Tibial nerve (tissue), 4 donors: ENCODE results near the gene IFITM10. TPM values are rescaled to one million over a fixed set of nuclear protein-coding genes. Genes with fewer than 3 reads are reported as not detected.

Experiments used
- DNase-seq, 2 donors: peaks; one replicate each; pipeline ENCODE4 v3.0.0-alpha.2; 2019; ENCODE audit warnings: low spot score in 2 of 2
- H3K27ac ChIP-seq, 4 donors: fragments of 200-600 bp; sonication (generic) in 3 of 4; one replicate each; pipeline ENCODE4 v1.5.1; 2017 to 2019; ENCODE audit warnings: mild to moderate bottlenecking in 1 of 4
- H3K27me3 ChIP-seq, 2 donors: fragments of 200-600 bp; sonication (generic) in 1 of 2; one replicate each; pipeline versions ENCODE4 v1.5.1 to v1.6.0; 2017 to 2019
- H3K36me3 ChIP-seq, 3 donors: fragments of 200-600 bp; sonication (generic); one replicate each; pipeline ENCODE4 v1.5.1; 2018 to 2019
- H3K4me1 ChIP-seq, 4 donors: fragments of 200-600 bp; sonication (generic) in 3 of 4; one replicate each; pipeline ENCODE4 v1.5.1; 2017 to 2019
- H3K4me3 ChIP-seq, 4 donors: fragments of 200-600 bp; sonication (generic) in 3 of 4; one replicate each; pipeline ENCODE4 v1.5.1; 2017 to 2019; ENCODE audit warnings: mild to moderate bottlenecking in 1 of 4, moderate library complexity in 1 of 4
- H3K9me3 ChIP-seq, 4 donors: fragments of 200-600 bp; sonication (generic) in 3 of 4; one replicate each; pipeline ENCODE4 v1.5.1; 2017 to 2019
- CTCF ChIP-seq, 5 experiments: fragments of 200-600 bp in 3 of 5; fragments of 450-650 bp in 2 of 5; sonication (generic) in 3 of 5; IDR thresholded peaks; one replicate each; pipeline ENCODE4 v1.5.1; 2016 to 2019; ENCODE audit warnings: antibody characterized with exemption in 5 of 5, mild to moderate bottlenecking in 3 of 5, moderate library complexity in 2 of 5
- EP300 ChIP-seq, 2 donors: sonication (generic); formaldehyde crosslinking; IDR thresholded peaks; one replicate each; pipeline ENCODE4 v1.6.1; 2017; ENCODE audit warnings: antibody characterized with exemption in 2 of 2, mild to moderate bottlenecking in 1 of 2
- POLR2A ChIP-seq, 2 donors: fragments of 450-650 bp; IDR thresholded peaks; one replicate each; pipeline ENCODE4 v1.6.1; 2017; ENCODE audit warnings: antibody characterized with exemption in 2 of 2, mild to moderate bottlenecking in 2 of 2, moderate library complexity in 2 of 2
- WGBS, 2 donors: methylation state at CpG; one replicate each; pipeline ENCODE4 v1.1.5; 2018; 5-methylcytosine and 5-hydroxymethylcytosine counted together
- total RNA-seq, 4 donors: library from RNA; depleted of rRNA; stranded (reverse); fragments of >200 nt; gene quantifications; one replicate each; pipeline ENCODE4 v1.1.0, GENCODE V29; 2016

IFITM10 gene
- total RNA-seq, 4 donors from 2014 or later: 5.9 to 54.9 (median 13.8) TPM

- no peak for DNase-seq
- H3K27me3 ChIP-seq: no peaks in the 10 kb centered on the region
- WGBS, 2 donors: 84 to 89% methylated on average over 32 to 34 of the region's 34 CpGs
Measured at GRCh38 chr11:1779806-1780699, 29.7 kb upstream of the IFITM10 start.

GRCh38 chr11:1779034-1779805 is 28.8 kb upstream of the IFITM10 start:
- WGBS, 2 donors: 82 to 88% methylated on average over 8 to 17 of the region's 17 CpGs
- H3K4me3 ChIP-seq: no peak overlapping the region
- DNase-seq: no peak

More at GRCh38 chr11:1779806-1780699, 29.7 kb upstream of the IFITM10 start:
- no peak for TF ChIP-seq EP300 (IDR thresholded peaks at IDR 0.05)
- TF ChIP-seq CTCF (IDR thresholded peaks at IDR 0.05): no peak
- no peak for TF ChIP-seq POLR2A (IDR thresholded peaks at IDR 0.05)
- Histone ChIP-seq H3K4me3 (no peak overlapping the region), H3K4me1 (peaks cover 0 to 6% (median 3%) of the 10 kb centered on the region in 4 donors), H3K9me3 (peaks cover 0 to 9% (median 0%) of the 10 kb centered on the region in 4 donors), H3K36me3 (no peaks in the 10 kb centered on the region), H3K27ac (no peak overlapping the region)

GRCh38 chr11:1778141-1778911 is 27.9 kb upstream of the IFITM10 start:
- Histone ChIP-seq H3K27me3 (no peaks in the 10 kb centered on the region), H3K9me3 (peaks cover 0 to 13% (median 0%) of the 10 kb centered on the region in 4 donors), H3K4me3 (no peak overlapping the region), H3K4me1 (peaks cover 0 to 10% (median 3%) of the 10 kb centered on the region in 4 donors), H3K27ac (no peak overlapping the region), H3K36me3 (no peaks in the 10 kb centered on the region)
- no peak for TF ChIP-seq POLR2A (IDR thresholded peaks at IDR 0.05)
- TF ChIP-seq EP300 (IDR thresholded peaks at IDR 0.05): no peak
- no peak for TF ChIP-seq CTCF (IDR thresholded peaks at IDR 0.05)
- DNase-seq: no peak
- WGBS, 2 donors: 49 to 63% methylated on average over 10 to 13 of the region's 14 CpGs

More at GRCh38 chr11:1779034-1779805, 28.8 kb upstream of the IFITM10 start:
- Histone ChIP-seq H3K27me3 (no peaks in the 10 kb centered on the region), H3K27ac (no peak overlapping the region), H3K36me3 (no peaks in the 10 kb centered on the region), H3K9me3 (peaks cover 0 to 13% (median 0%) of the 10 kb centered on the region in 4 donors), H3K4me1 (peaks cover 0 to 6% (median 3%) of the 10 kb centered on the region in 4 donors)
- TF ChIP-seq EP300 (IDR thresholded peaks at IDR 0.05) (no peak), POLR2A (IDR thresholded peaks at IDR 0.05) (no peak), CTCF (IDR thresholded peaks at IDR 0.05) (no peak)

- H3K27me3 ChIP-seq: no peaks in the 10 kb centered on the region
- no peaks in the 10 kb centered on the region for H3K36me3 ChIP-seq
- no peak for TF ChIP-seq EP300 (IDR thresholded peaks at IDR 0.05)
- TF ChIP-seq CTCF (IDR thresholded peaks at IDR 0.05): no peak
- no peak for TF ChIP-seq POLR2A (IDR thresholded peaks at IDR 0.05)
- no peak overlapping the region for H3K27ac ChIP-seq
- H3K9me3 ChIP-seq: peaks cover 0 to 13% (median 0%) of the 10 kb centered on the region in 4 donors
- 80 to 84% methylated on average over 2 of the region's 2 CpGs for WGBS, 2 donors
- no peak overlapping the region for H3K4me3 ChIP-seq
- peaks cover 0 to 16% (median 6%) of the 10 kb centered on the region in 4 donors for H3K4me1 ChIP-seq
- DNase-seq: no peak
Measured at GRCh38 chr11:1777737-1778136, 27.3 kb upstream of the IFITM10 start.
